Measurements from ENCODE around the gene MCM7. TPM values are rescaled to one million over a fixed set of nuclear protein-coding genes. Genes with fewer than 3 reads are reported as not detected.

MCM7 gene
- polyA plus RNA-seq, 5 donors = 129 to 144 (median 140) TPM

DNA sequence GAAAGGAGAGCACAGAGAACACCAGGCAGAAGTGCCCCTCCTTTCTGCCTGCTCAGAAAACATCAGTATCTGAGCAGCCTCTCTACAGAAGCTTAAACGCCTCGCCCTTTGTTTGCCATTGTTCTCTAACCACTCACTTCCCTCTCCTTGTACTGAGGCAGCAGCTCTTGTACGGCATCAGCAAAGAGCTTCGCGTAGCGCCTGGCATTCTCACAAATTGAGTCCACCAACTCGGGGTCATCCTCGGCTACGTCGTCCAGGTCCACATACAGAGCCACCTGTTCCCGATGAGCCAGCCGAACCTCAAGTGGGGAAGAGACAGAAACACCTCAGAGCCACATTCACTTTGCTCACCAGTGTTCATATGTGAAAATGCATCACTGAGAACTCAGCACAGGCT, 1.7 kb downstream of the MCM7 start:
- no peak for DNase-seq

DNA sequence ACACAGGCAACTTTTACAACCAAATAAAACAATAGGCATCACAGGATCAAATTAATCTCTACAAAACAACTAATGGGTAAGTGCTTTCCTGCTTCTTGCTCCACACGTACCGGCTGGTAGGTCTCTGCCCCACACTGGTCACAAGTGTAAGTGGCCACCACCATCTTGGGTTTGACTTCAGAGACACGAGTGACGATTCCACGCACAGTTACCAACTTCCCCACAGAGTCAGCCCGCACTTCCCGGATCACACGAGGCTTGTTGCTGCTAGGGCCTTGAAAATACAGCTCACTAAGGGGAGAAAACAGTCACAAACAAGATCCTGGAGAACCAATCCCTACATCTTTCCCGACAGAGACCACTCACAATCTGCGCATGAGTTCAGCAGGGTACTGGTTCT, 2.3 kb downstream of the MCM7 start:
- DNase-seq = no peak

DNA sequence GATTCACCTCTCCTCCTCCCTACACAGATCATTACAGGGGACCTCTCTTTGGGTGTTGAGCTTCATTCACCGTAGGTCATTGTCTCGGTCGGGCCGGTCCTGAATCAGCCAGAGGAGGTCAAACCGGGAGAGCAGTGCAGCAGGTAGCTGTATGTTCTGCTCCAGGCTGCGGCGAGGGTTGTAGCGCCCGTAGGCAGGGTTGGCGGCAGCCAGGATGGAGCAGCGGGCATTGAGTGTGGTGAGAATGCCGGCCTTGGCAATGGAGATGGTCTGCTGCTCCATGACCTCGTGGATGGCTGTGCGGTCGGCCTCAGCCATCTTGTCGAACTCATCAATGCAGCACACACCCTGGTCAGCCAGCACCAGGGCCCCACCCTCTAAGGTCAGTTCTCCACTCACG, 5.5 kb downstream of the MCM7 start:
- DNase-seq = no peak

DNA sequence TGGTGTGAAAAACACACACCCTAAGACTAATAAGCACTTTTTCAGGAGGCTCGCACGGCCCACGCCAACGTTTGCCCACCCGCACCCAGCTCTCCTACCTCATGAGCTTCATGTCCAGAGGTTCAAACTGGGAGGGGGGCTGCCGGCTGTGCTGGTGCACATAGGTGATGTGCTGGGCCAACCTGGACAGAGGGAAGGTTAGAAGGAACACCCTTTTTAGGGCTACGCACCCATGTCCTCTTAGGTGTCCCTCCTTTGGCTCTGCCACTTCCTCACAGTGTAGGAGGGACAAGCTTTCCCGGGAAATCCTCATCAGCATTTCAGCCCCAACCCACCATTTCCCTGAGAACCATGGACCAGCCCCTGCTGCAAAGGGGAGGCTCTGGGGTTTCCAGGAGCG, 5.9 kb downstream of the MCM7 start:
- no peak for DNase-seq

DNA sequence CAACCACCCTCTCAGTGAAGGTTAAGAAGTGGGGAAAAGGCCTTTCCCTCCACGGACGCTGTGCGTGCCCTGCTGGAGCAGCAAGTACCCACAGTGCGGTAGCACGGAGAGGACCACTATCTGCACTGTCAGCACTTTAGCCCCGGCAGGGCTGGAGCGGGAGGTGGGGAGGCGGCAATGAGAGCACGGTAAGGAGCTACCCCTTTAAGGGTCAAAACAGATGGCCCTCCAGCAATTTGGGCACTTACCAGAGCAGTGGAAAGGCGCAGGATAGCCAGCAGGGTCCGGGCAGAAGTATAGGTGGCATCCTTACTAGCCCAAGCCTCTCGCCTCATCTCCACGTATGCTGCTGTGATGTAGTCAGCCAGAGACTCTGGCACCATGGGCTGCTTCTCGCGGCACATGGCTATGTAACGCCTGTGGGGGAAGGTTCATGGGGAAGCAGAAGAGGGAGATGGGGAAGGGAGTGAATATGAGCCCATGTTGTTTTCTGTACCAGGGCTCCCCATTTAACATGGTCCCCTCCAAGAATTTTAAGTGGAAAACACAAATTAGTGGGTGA, 7.2 kb downstream of the MCM7 start:
- no peak for DNase-seq

DNA sequence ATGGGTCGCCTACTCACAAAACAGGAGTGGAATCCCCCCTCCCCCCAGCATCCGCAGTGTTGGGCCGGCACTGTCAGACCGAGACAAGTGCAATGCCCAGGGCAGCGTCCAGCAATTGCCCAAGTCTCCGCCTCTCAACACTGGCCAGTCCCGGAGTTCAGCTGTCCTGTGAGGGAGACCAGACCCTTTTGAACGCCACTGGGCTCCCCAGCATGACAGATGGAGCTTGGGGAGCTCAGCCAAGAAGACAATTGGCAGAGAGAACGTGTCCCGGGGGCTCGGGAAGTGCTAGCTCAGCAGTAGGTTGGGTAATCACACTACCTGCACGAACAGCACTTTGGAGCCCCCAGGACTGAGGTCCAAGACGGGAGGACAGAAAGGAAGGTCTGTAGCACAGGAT, 7.7 kb downstream of the MCM7 start:
- DNase-seq = no peak

DNA sequence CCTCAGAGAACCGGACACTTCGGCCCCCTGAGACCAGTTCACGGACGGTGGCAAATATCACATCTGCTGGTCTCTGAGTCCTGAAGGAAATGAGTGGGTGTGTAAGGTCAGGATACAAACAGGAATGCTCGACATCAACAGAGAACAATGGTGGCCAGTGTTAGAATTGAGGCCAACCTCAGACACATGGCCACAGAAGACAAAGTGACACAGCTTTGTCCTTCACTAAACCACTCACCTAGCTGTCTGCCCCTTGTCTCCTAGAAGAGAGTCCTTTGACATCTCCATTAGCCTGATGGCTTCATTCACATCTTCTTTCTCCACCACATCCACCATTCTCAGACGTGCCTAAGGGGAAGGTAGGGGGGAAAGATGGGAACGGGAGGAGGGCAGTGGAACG, 8.1 kb downstream of the MCM7 start:
- no peak for DNase-seq

DNA sequence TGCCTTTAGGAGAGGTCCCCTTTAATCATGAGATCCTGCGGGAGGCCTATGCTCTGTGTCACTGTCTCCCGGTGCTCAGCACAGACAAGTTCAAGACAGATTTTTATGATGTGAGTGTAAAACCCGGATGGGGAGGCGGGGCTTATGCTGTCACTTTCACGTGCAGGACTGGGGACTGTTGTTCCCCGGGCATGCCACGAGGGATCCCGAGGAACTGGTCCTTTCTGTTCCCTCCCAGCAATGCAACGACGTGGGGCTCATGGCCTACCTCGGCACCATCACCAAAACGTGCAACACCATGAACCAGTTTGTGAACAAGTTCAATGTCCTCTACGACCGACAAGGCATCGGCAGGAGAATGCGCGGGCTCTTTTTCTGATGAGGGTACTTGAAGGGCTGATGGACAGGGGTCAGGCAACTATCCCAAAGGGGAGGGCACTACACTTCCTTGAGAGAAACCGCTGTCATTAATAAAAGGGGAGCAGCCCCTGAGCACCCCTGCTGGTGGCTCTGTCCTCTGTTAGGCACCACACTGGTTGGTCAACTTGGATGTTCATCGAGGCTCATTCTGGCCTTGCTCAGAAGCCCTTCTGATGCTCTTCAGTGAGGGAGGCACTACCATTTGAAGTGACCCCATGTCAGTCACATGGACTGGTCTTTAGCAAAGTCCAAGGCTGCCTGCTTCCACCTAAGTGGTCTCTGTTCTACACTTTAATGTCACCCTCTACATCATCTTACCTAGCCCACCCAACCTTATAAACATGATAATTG, 9.6 kb downstream of the MCM7 start:
- DNase-seq = no peak

DNA sequence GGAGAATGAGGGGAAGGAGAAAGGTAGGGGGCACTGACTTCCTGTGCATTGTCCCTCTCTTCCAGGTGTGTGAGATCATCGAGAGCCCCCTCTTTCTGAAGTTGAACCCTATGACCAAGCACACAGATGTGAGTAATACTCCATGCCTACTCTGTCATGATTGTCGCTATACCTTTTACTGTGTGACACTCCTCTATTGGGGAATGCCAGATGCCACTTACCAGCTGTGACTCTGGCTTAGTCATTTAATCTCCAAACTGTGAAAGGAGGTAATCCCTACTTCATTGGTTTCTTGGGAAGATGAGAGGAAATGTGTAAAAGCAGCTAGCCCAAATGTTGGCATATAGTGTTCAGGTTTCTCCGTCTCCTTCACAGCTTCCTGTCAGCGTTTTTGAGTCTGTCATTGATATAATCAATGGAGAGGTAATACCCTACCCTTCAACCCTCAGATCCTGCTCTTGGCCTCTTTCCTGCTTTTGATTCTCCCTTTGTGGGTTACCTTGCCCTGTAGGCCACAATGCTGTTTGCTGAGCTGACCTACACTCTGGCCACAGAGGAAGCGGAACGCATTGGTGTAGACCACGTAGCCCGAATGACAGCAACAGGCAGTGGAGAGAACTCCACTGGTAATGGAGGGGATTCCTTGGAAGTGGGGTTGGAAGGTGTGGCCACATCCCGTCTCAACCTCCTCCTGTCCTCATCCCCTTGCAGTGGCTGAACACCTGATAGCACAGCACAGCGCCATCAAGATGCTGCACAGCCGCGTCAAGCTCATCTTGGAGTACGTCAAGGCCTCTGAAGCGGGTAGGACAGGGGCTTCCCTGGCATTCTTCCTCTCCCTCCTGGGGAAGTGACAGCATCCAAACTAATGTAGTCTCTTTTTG, 10.4 kb downstream of the MCM7 start:
- no peak for DNase-seq

DNA sequence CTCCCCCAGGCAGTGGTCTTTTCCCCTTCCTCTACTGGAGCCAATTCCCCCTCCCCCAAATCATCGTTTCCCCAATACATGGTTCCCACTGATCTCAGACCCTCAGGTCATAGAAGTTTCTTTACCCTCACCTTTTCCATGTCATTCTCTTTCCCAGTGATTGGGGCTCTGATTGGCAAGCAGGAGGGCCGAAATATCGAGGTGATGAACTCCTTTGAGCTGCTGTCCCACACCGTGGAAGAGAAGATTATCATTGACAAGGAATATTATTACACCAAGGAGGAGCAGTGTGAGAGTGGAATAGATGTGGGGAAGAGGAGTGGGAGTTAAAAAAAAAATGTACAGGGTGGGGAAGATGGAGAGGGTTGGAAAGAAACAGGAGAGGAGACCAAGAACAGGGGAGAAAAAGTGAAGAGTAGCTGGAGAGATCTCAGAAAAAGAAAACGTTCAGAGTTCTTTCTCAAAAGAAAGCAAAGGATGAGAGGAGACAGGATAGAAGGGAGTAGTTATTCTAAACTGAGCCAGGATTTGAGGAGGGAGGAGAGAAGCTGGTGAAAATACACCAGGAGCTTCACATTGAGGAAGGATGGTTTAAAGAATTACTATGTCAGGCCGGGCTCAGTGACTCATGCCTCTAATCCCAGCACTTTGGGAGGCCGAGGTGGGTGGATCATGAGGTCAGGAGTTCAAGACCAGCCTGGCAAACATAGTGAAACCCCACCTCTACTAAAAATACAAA, 11.6 kb downstream of the MCM7 start:
- no peak for DNase-seq

DNA sequence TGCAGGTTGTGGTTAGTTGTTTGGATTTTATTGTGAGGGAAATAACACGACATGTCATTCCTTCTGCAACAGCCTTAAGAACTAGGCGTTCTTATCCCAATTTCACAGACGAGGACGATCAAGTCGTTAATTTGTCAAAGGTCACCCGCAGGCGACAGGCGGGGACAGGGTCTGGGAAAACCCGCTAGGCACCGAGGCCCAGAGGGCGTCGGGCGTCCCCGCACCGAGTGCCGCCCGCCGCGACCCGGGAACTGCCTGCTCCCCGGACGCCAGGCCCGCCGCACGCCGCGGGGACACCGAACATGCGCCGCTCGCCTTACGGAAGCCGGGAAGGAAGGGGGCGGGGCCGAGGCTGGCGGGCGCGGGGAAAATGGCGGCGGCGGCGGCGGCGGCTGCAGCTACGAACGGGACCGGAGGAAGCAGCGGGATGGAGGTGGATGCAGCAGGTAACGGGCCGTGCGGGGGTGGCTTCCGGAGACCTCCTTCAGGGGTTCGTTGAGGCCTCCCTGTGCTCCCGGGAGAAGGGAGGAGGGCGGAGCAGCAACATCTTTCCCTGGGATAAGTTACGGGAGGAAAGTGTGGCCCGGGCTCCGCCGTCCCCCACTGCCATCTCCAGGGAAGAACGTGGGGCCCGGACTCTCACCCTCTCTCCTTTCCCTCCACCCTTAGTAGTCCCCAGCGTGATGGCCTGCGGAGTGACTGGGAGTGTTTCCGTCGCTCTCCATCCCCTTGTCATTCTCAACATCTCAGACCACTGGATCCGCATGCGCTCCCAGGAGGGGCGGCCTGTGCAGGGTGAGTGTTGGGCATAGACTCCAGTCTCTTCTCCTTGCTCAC, 12.4 kb downstream of the MCM7 start, which contains the start of gene COPS6:
TSS of gene COPS6 (plus strand) at position 349 of the 837 bp plus-strand sequence. CDS start at position 371, 22 bp downstream.
- DNase-seq = peak; percentile 68 to 77

DNA sequence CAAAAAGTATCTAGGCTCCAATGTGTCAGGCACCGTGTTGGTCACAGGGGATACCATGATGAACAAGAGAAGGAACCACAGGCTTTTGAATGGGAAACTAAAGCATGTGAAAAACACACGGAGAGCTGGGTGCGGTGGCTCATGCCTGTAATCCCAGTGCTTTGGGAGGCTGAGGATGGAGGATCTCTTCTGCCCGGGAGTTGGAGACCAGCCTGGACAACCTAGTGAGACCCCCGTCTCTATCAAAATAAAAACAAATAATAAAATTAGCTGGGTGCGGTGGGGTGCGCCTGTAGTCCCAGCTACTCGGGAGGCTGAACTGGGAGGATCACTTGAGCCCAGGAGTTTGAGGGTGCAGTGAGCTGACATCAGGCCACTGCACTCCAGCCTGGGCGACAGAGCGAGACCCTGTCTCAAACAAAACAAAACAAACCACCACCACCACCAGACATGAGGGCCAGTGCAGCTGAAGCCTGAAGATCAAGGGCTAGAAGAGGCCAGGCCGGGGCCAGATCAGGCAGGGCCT, 13.0 kb downstream of the MCM7 start:
- no peak for DNase-seq

DNA sequence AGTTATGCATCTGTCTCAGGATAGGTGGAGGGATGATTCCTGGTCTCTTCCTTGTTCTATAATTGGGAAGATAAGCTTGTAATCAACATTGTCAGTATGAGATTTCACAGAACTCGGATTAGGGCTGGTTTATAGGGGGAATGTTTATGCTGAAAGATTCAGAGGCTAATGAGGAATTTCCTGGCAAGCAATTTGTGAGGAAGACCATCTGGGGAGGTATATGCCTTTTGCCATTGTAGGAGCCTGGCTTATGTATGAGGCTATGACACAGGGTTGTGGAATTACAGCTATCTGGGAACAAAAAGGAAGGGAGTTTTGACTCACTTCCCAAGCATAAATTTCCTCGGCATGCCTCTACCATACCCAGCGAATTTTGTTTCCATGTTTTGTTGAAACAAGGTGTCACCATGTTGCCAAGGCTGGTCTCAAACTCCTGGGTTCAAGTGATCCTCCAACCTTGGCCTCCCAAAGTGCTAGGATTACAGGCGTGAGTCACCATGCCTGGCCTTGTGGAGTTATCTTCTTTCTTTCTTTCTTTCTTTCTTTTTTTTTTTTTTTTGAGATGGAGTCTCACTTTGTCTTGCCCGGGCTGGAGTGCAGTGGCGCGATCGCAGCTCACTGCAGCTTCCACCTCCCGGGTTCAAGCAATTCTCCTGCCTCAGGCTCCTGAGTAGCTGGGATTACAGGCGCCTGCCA, 14.0 kb downstream of the MCM7 start:
- no peak for DNase-seq

DNA sequence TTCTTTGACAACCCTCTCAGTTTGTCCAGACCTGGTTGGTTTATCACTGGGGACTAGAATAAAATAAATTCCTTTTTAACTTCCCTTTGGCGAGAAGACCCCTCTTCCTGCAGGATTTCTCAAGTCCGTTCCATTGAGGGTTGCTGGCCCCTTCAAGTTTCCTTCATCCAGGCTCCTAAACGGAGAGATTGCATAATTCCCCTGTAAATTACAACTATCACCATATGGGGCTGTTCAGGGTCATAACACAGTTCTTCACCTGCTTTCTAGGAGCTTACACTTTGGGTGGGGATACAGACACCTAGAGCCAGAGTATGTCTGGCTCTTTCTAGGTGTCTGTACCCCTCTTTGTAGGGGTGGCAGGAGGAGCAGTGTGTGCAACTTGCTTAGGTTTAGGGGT, 15.7 kb downstream of the MCM7 start:
- no peak for DNase-seq

DNA sequence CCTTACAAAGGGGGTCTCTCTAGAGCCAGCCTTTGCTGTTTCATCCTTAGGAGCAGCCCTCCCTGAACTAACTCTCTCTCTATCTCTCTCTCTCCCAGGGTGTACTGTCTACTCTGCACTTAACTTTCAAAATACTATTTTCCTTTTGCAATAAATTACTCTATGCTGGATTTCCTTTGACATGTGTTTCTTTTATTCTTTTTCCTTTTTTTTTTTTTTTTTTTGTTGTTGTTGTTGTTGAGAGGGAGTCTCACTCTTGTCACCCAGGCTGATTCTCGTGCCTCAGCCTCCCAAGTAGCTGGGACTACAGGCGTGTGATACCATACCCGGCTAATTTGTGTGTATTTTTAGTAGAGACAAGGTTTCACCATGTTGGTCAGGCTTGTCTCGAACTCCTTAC, 18.2 kb downstream of the MCM7 start:
- no peak for DNase-seq

DNA sequence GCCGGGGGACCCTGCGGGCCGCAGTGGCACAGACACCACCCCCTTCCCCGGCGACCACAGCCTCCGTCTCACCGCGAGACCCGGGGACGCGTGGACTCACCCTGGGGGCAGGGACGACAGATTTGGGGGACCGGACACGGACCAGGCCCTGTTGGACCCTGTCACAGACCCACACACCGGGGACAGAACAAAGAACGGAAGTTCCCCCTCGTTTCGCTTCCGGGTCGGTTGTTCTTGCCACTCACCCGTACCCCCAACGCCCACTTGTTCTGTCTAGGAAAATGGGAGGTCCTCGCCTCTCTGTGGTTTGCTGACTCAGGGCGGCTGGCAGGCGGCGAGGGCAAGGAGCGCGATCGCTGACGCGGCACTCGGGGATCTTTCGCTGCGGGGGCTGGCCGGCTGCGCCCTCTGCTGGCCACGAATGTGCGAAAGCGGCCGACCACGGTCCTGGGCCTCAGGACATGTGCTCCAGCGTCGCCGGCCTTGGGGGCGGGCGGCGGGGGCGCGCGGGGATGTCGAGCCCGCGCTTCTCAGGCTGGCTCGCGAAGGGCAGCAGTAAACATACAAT, 19.6 kb downstream of the MCM7 start, which contains the start of gene ZNF3:
TSS of gene ZNF3 (minus strand) at position 189 of the 568 bp plus-strand sequence. CDS start 4,366 bp downstream, outside the sequence.
- peak; percentile 98 to 99 for DNase-seq

DNA sequence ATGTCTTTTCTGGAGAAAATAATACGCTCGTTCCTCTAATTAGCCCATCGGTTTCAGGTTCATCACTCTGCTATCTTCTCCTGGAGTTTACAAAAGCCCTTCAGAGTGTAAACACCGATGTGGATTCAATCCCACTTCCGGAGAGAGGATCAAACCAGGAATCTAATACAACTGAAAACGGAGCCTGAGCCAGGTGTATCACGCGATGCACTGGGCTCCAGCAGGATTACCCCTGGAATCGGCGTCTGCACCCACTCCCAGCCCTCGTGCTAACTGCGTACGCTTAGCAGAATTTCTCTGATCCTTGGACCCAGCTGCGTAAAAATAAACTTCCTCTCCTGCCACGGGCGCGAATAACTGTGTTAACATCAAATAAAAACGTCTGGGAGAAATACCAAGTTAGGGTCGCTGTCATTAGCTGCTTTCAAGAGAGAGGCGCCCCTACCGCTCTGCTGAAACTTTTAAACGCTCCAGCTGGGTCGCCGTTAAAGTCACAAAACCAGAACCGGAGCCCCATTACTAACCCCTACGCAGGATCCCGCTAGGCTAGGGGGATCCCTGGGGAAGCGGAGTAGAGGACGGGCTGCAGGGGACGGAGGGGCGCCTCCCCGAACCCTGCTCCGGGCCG, 20.2 kb downstream of the MCM7 start:
- no peak for DNase-seq

DNA sequence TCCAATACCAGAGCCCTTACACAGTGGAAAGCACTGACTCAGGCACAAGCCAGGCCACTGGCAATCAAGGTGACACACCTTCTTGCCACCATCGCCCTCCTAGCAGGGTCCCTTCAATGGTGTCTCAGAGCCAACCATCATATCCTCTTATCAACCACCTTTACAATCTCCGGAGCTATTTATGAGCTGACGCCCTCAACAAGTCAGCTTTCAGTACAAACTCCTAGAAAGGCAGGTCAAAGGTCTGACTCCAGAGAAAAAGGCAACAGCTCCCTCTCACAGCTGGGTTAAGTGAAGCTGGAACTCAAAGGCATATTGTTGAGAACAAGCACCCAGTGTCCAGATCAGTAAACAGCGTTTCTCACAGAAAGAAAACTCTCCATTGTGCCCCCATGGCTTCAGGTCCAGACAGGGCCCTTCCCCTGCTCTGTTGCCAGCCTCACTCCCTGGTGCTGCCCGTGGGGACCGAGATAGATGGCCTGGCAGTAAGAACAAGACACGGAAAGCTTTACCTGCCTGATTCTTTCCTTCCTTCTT, 22.1 kb downstream of the MCM7 start:
- DNase-seq = no peak

DNA sequence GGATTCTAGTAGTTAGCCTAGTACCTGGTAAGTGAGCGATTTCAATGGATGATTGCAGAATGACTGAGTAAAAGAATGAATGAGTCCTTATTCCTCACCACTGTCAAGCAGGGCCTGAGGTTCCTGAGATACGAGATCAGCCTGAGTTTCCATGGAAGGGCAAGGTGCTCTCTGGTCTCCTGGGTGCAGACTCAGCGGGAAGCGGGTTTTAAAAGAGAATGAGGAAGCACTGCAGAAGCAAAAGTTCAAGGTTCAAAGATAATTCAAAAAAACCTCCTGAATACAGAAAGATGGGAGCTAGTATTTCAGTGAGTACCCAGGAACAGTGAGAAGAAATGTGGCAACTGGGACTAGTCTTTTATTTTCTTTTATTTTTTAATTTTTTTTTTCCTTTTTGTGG, 24.0 kb downstream of the MCM7 start:
- DNase-seq = no peak
